GM12874 (cell line): ENCODE results near the gene RUNX2.

ENCODE experiments used
- CTCF ChIP-seq: IDR thresholded peaks from 2 replicates; pipeline ENCODE4 v1.5.1; 2011; ENCODE audit warnings: low read depth, mild to moderate bottlenecking, control low read depth, low read length, moderate library complexity; ENCODE audit not compliant: insufficient read depth

Gene RUNX2

GRCh38 chr6:45607798-45608197 is 279.7 kb downstream of the RUNX2 start:
- TF ChIP-seq CTCF, result no peak

- no peak for TF ChIP-seq CTCF
Measured at GRCh38 chr6:45608252-45608913, 280.3 kb downstream of the RUNX2 start.

- TF ChIP-seq CTCF, result no peak
Measured at GRCh38 chr6:45609141-45609638, 281.1 kb downstream of the RUNX2 start.

GRCh38 chr6:45610374-45610773 is 282.2 kb downstream of the RUNX2 start:
- TF ChIP-seq CTCF, result no peak

- TF ChIP-seq CTCF, result no peak
Measured at GRCh38 chr6:45610832-45611231, 282.7 kb downstream of the RUNX2 start.

- TF ChIP-seq CTCF, result no peak
Measured at GRCh38 chr6:45611491-45611890, 283.4 kb downstream of the RUNX2 start.

- TF ChIP-seq CTCF, result no peak
Measured at GRCh38 chr6:45613656-45614055, 285.5 kb downstream of the RUNX2 start.
